Transverse colon (tissue), 4 donors: ENCODE data around the gene KCTD16. TPM values are rescaled to one million over a fixed set of nuclear protein-coding genes. Genes with fewer than 3 reads are reported as not detected.

ENCODE experiments used
- DNase-seq: peaks from one replicate; pipeline ENCODE4 v3.0.0-alpha.2; 2019
- H3K27ac ChIP-seq, 4 donors: fragments of 200-600 bp; sonication (generic); 2 replicates each; pipeline ENCODE4 v1.5.1; 2016 to 2018; ENCODE audit warnings: inconsistent platforms in 4 of 4
- H3K27me3 ChIP-seq: fragments of 200-600 bp; sonication (generic); 2 replicates; pipeline ENCODE4 v1.5.1; 2017; ENCODE audit warnings: inconsistent platforms
- H3K36me3 ChIP-seq, 4 donors: fragments of 200-600 bp; sonication (generic); 2 replicates each; pipeline ENCODE4 v1.5.1; 2017 to 2019; ENCODE audit warnings: inconsistent platforms in 4 of 4
- H3K4me1 ChIP-seq, 4 donors: fragments of 200-600 bp; sonication (generic); 2 replicates each; pipeline ENCODE4 v1.5.1; 2017 to 2020; ENCODE audit warnings: inconsistent platforms in 4 of 4
- H3K4me3 ChIP-seq, 4 donors: fragments of 200-600 bp; sonication (generic); 1 replicate in 1 of 4; 2 replicates in 3 of 4; pipeline versions ENCODE4 v1.5.1 to v1.6.1; 2017 to 2019; ENCODE audit warnings: inconsistent platforms in 4 of 4
- H3K9me3 ChIP-seq, 2 donors: fragments of 200-600 bp; sonication (generic); 2 replicates each; pipeline ENCODE4 v1.5.1; 2017 to 2019; ENCODE audit warnings: inconsistent platforms in 2 of 2
- EP300 ChIP-seq: sonication (generic); formaldehyde crosslinking; IDR thresholded peaks from one replicate; pipeline ENCODE4 v1.6.1; 2017; ENCODE audit warnings: antibody characterized with exemption, low read depth
- POLR2A ChIP-seq: fragments of 450-650 bp; IDR thresholded peaks from one replicate; pipeline ENCODE4 v1.6.1; 2016; ENCODE audit warnings: antibody characterized with exemption, mild to moderate bottlenecking, moderate library complexity
- POLR2AphosphoS5 ChIP-seq, 3 donors: sonication (generic); formaldehyde crosslinking; IDR thresholded peaks; one replicate each; pipeline ENCODE4 v1.6.1; 2016; ENCODE audit warnings: antibody characterized with exemption in 3 of 3
- WGBS, 2 donors: methylation state at CpG; one replicate each; pipeline ENCODE4 v1.1.5; 2018; ENCODE audit warnings: low coverage in 1 of 2; 5-methylcytosine and 5-hydroxymethylcytosine counted together
- in situ Hi-C, 4 donors: fragments of 200-750 bp; cut with MboI; loops; one replicate each; pipeline versions ENCODE4 v1.15.0 to v1.15.1; 2017; ENCODE audit warnings: low sequenced_read_pairs in 3 of 4, low pct_ligation_motif_present in 1 of 4, low pct_unique_long_range_greater_than_20kb in 1 of 4
- intact Hi-C: fragments of 100-400 bp; cut with DNase I; formaldehyde crosslinking; loops from one replicate; pipeline ENCODE4 v1.15.1; 2023; ENCODE audit warnings: low total_unique reads
- total RNA-seq, 4 donors: library from RNA; depleted of rRNA; stranded (reverse); fragments of >200 nt; gene quantifications; one replicate each; pipeline ENCODE4 v1.1.0, GENCODE V29; 2016
- TF ChIP-seq, protein P1 (sequence below), 5 experiments: fragments of 200-600 bp in 3 of 5; fragments of 450-650 bp in 2 of 5; sonication (generic) in 3 of 5; IDR thresholded peaks; 1 replicate in 2 of 5; 2 replicates in 3 of 5; pipeline ENCODE4 v1.5.1; 2016 to 2017; ENCODE audit warnings: antibody characterized with exemption in 5 of 5, inconsistent platforms in 3 of 5, mild to moderate bottlenecking in 2 of 5, moderate library complexity in 1 of 5

Gene KCTD16
- total RNA-seq, 4 donors from 2014 or later: under 0.01 to 0.14 TPM; not detected in 2

- H3K27ac ChIP-seq: no peak overlapping the region
- H3K4me1 ChIP-seq: no peaks in the 10 kb centered on the region
- intact Hi-C loops: no loop called here
- in situ Hi-C loops: no loop called here
- no peak for DNase-seq
- no peak overlapping the region for H3K4me3 ChIP-seq
- no peaks in the 10 kb centered on the region for H3K36me3 ChIP-seq
- H3K9me3 ChIP-seq: no peaks in the 10 kb centered on the region
- no peaks in the 10 kb centered on the region for H3K27me3 ChIP-seq
- TF ChIP-seq, protein P1, sequence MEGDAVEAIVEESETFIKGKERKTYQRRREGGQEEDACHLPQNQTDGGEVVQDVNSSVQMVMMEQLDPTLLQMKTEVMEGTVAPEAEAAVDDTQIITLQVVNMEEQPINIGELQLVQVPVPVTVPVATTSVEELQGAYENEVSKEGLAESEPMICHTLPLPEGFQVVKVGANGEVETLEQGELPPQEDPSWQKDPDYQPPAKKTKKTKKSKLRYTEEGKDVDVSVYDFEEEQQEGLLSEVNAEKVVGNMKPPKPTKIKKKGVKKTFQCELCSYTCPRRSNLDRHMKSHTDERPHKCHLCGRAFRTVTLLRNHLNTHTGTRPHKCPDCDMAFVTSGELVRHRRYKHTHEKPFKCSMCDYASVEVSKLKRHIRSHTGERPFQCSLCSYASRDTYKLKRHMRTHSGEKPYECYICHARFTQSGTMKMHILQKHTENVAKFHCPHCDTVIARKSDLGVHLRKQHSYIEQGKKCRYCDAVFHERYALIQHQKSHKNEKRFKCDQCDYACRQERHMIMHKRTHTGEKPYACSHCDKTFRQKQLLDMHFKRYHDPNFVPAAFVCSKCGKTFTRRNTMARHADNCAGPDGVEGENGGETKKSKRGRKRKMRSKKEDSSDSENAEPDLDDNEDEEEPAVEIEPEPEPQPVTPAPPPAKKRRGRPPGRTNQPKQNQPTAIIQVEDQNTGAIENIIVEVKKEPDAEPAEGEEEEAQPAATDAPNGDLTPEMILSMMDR (IDR thresholded peaks at IDR 0.05): no peak
- TF ChIP-seq POLR2A (no peak), EP300 (no peak), POLR2AphosphoS5 (IDR thresholded peaks at IDR 0.05) (no peak)
Measured at GRCh38 chr5:144365885-144366284, 195.2 kb downstream of the KCTD16 start.

GRCh38 chr5:144367991-144368390, 197.3 kb downstream of the KCTD16 start:
- no peak overlapping the region for H3K4me3 ChIP-seq
- no peaks in the 10 kb centered on the region for H3K27me3 ChIP-seq
- no peaks in the 10 kb centered on the region for H3K4me1 ChIP-seq
- TF ChIP-seq POLR2A: no peak
- TF ChIP-seq, protein P1 (IDR thresholded peaks at IDR 0.05): no peak
- no peak for TF ChIP-seq EP300
- TF ChIP-seq POLR2AphosphoS5 (IDR thresholded peaks at IDR 0.05): no peak
- H3K9me3 ChIP-seq: no peaks in the 10 kb centered on the region
- in situ Hi-C loops (no loop called here), intact Hi-C loops (no loop called here)
- no peak overlapping the region for H3K27ac ChIP-seq
- 77 to 81% methylated on average over 3 of the region's 3 CpGs for WGBS, 2 donors
- H3K36me3 ChIP-seq: no peaks in the 10 kb centered on the region
- DNase-seq: no peak

- Histone ChIP-seq H3K27ac (no peak overlapping the region), H3K9me3 (no peaks in the 10 kb centered on the region), H3K27me3 (no peaks in the 10 kb centered on the region), H3K36me3 (no peaks in the 10 kb centered on the region), H3K4me1 (no peaks in the 10 kb centered on the region), H3K4me3 (no peak overlapping the region)
- TF ChIP-seq, protein P1 (IDR thresholded peaks at IDR 0.05): no peak
- TF ChIP-seq EP300 (no peak), POLR2AphosphoS5 (IDR thresholded peaks at IDR 0.05) (no peak), POLR2A (no peak)
- intact Hi-C loops: no loop called here
- 64 to 67% methylated on average over 2 to 4 of the region's 4 CpGs for whole genome bisulfite sequencing, 2 donors
- DNase-seq: no peak
- in situ Hi-C loops: no loop called here
Measured at GRCh38 chr5:144368556-144368955, 197.9 kb downstream of the KCTD16 start.

DNA sequence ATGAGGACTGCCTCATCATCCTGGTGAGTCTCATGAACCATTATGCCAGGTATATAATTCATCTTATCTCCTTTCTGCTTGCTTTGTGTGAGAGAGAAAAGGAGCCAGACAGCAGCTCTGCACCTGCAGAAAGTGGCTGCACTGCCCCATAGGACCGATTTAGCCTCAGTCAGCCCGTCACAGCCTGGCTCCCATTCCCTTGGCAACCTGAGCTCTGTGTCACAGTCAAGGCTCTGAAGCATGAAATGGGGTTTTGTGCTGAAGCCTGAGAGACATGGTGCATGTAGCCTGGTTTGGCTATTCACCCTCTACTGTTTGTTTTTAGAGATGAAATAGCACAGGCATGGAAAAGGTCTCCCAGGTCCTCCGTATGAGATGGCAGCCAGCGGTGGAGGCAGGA, 198.3 kb downstream of the KCTD16 start:
- in situ Hi-C loops: no loop called here
- Histone ChIP-seq H3K9me3 (no peaks in the 10 kb centered on the region), H3K36me3 (no peaks in the 10 kb centered on the region), H3K4me3 (no peak overlapping the region), H3K27me3 (no peaks in the 10 kb centered on the region), H3K27ac (no peak overlapping the region), H3K4me1 (no peaks in the 10 kb centered on the region)
- 76 to 82% methylated on average over 2 to 4 of the region's 4 CpGs for WGBS, 2 donors
- intact Hi-C loops: no loop called here
- DNase-seq: no peak
- TF ChIP-seq, protein P1 (IDR thresholded peaks at IDR 0.05): no peak
- TF ChIP-seq EP300 (no peak), POLR2AphosphoS5 (IDR thresholded peaks at IDR 0.05) (no peak), POLR2A (no peak)
